IPS DF 6.9 (cell line): Measurements from ENCODE around the gene HEATR5A.
"Not testable (repeated sequence)": the region's sequence is repeated elsewhere in the genome, so short reads cannot be mapped to it uniquely, and the experiment has no call there.

Experiments used
- DNase-seq: peaks from one replicate; pipeline ENCODE4 v3.0.0-alpha.2; 2013; ENCODE audit warnings: low read depth, low spot score
- H3K27ac ChIP-seq: one replicate; pipeline ENCODE4 v1.5.1; 2013; ENCODE audit warnings: low read length, control low read depth
- H3K27me3 ChIP-seq: 2 replicates; pipeline ENCODE4 v1.6.1; 2013; ENCODE audit warnings: mild to moderate bottlenecking, low read length; ENCODE audit not compliant: control insufficient read depth, insufficient read depth
- H3K36me3 ChIP-seq: 2 replicates; pipeline ENCODE4 v1.6.1; 2013; ENCODE audit warnings: low read length; ENCODE audit not compliant: control insufficient read depth, insufficient read depth
- H3K4me1 ChIP-seq: 2 replicates; pipeline ENCODE4 v1.6.1; 2013; ENCODE audit warnings: low read length; ENCODE audit not compliant: control insufficient read depth, insufficient read depth
- H3K4me3 ChIP-seq: 2 replicates; pipeline ENCODE4 v1.5.1; 2013; ENCODE audit warnings: mild to moderate bottlenecking, low read length
- H3K9me3 ChIP-seq: 2 replicates; pipeline ENCODE4 v1.6.1; 2013; ENCODE audit warnings: low read length, inconsistent platforms; ENCODE audit not compliant: control insufficient read depth, insufficient read depth
- WGBS: extraction: QIAGEN DNeasy Blood & Tissue Kit; methylation state at CpG from one replicate; pipeline ENCODE4 v1.1.7; 2013; ENCODE audit warnings: mixed read lengths, missing lambda C conversion rate; ENCODE audit not compliant: insufficient read length, insufficient coverage; 5-methylcytosine and 5-hydroxymethylcytosine counted together

HEATR5A gene

GRCh38 chr14:31389946-31390345 is 30.4 kb downstream of the HEATR5A start:
- Histone ChIP-seq H3K4me3 (no peak overlapping the region), H3K27ac (no peak overlapping the region), H3K4me1 (no peaks in the 10 kb centered on the region), H3K9me3 (no peaks in the 10 kb centered on the region), H3K36me3 (no peaks in the 10 kb centered on the region; the same call in 1 of the 2 replicates), H3K27me3 (no peaks in the 10 kb centered on the region)
- no peak for DNase-seq
- WGBS, result no CpG with 5 or more reads among the region's 2 CpGs

- WGBS, result no CpG with 5 or more reads among the region's 5 CpGs
- no peak overlapping the region for H3K4me3 ChIP-seq
- H3K9me3 ChIP-seq, result no peaks in the 10 kb centered on the region
- H3K4me1 ChIP-seq, result no peaks in the 10 kb centered on the region
- H3K27me3 ChIP-seq, result no peaks in the 10 kb centered on the region
- DNase-seq, result no peak
- no peaks in the 10 kb centered on the region; the same call in 1 of the 2 replicates for H3K36me3 ChIP-seq
- H3K27ac ChIP-seq, result no peak overlapping the region
Observed at GRCh38 chr14:31388687-31389413, 31.5 kb downstream of the HEATR5A start.

DNA sequence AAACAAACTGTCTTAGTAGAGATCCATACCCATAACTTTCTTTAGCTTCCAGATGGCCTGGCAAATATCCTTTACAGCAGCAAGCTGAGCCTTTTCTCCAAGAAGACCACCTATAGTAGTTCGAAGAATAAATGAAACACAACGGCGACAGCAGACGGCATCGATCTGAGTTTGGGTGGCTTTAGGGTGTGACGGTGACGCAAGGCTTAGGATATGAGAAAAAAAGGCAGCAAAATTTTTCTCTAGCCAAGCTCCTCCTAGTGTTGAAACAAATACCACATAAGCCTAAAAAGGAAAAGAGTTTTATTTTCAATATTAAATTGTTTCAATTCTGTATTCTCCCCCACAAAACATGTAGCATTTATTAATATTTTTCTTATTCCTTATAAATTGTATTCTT is 33.3 kb downstream of the HEATR5A start:
- DNase-seq, result no peak
- Histone ChIP-seq H3K4me3 (no peak overlapping the region), H3K27me3 (no peaks in the 10 kb centered on the region), H3K4me1 (no peaks in the 10 kb centered on the region), H3K36me3 (no peaks in the 10 kb centered on the region; the same call in 1 of the 2 replicates), H3K27ac (no peak overlapping the region), H3K9me3 (no peaks in the 10 kb centered on the region)
- no CpG with 5 or more reads among the region's 7 CpGs for WGBS

GRCh38 chr14:31386271-31386670 is 34.1 kb downstream of the HEATR5A start:
- H3K27me3 ChIP-seq, result no peaks in the 10 kb centered on the region
- H3K36me3 ChIP-seq, result no peaks in the 10 kb centered on the region; the same call in 1 of the 2 replicates
- no CpG with 5 or more reads among the region's 5 CpGs for WGBS
- no peak for DNase-seq
- H3K4me1 ChIP-seq, result no peaks in the 10 kb centered on the region
- H3K9me3 ChIP-seq, result no peaks in the 10 kb centered on the region
- H3K27ac ChIP-seq, result no peak overlapping the region
- H3K4me3 ChIP-seq, result no peak overlapping the region

- Histone ChIP-seq H3K4me3 (no peak overlapping the region), H3K9me3 (no peaks in the 10 kb centered on the region), H3K27ac (no peak overlapping the region), H3K4me1 (no peaks in the 10 kb centered on the region), H3K36me3 (no peaks in the 10 kb centered on the region), H3K27me3 (no peaks in the 10 kb centered on the region)
- DNase-seq, result no peak
- 100% methylated on average over 1 of the region's 1 CpG for whole genome bisulfite sequencing
Observed at GRCh38 chr14:31382221-31382620, 38.1 kb downstream of the HEATR5A start.

- DNase-seq, result no peak
- Histone ChIP-seq H3K27ac (no peak overlapping the region), H3K27me3 (no peaks in the 10 kb centered on the region), H3K4me1 (no peaks in the 10 kb centered on the region), H3K9me3 (no peaks in the 10 kb centered on the region), H3K4me3 (no peak overlapping the region), H3K36me3 (no peaks in the 10 kb centered on the region)
- no CpG with 5 or more reads among the region's 3 CpGs for WGBS
Observed at GRCh38 chr14:31380106-31380505, 40.2 kb downstream of the HEATR5A start.

- WGBS, result no CpG with 5 or more reads among the region's 16 CpGs
Observed at GRCh38 chr14:31379125-31379947, 41.0 kb downstream of the HEATR5A start.

GRCh38 chr14:31377433-31377832 is 42.9 kb downstream of the HEATR5A start:
- H3K4me3 ChIP-seq, result no peak overlapping the region
- no peak overlapping the region for H3K27ac ChIP-seq
- no peaks in the 10 kb centered on the region for H3K36me3 ChIP-seq
- DNase-seq, result no peak
- no CpG with 5 or more reads among the region's 5 CpGs for WGBS
- H3K9me3 ChIP-seq, result no peaks in the 10 kb centered on the region
- H3K27me3 ChIP-seq, result no peaks in the 10 kb centered on the region
- H3K4me1 ChIP-seq, result no peaks in the 10 kb centered on the region

More at GRCh38 chr14:31379125-31379947, 41.0 kb downstream of the HEATR5A start:
- not testable (repeated sequence) for H3K36me3 ChIP-seq, H3K27me3 ChIP-seq, H3K4me3 ChIP-seq, DNase-seq, H3K27ac ChIP-seq, H3K9me3 ChIP-seq, H3K4me1 ChIP-seq

- Histone ChIP-seq H3K36me3 (no peaks in the 10 kb centered on the region), H3K27me3 (no peaks in the 10 kb centered on the region), H3K9me3 (no peaks in the 10 kb centered on the region), H3K27ac (no peak overlapping the region), H3K4me1 (no peaks in the 10 kb centered on the region), H3K4me3 (no peak overlapping the region)
- DNase-seq, result no peak
- WGBS, result no CpG with 5 or more reads among the region's 2 CpGs
Observed at GRCh38 chr14:31371646-31372045, 48.7 kb downstream of the HEATR5A start.

DNA sequence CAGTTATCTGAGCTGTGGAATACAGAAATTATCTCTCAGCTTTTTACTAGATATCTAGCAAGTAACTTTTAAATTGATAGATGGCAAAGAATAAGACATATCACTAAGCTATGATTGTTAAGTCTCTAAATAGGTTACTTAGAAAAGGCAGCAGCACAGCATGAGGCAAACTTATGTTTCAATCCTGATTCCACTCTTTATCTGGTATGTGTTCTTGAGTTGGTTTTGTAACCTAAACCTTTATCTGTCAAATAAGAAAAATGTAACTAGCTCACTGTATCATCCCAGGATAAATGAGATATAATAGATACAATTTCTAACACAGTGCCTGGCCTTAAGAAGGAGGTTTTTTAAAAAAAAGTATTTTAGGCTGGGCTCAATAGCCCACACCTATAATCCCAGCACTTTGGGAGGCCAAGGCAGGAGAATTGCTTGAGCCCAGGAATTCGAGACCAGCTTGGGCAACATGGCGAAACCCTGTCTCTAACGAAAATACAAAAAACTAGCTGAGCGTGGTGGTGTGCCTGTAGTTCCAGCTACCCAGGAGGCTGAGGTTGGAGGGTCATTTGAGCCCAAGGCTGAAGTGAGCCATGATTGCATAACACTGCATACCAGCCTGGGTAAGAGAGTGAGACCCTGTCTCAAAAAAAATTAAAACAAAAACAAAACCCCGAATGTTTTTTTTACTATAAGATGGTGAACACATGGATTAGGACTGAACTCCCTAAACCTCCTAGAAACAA is 56.8 kb downstream of the HEATR5A start:
- no CpG with 5 or more reads among the region's 5 CpGs for WGBS
- H3K9me3 ChIP-seq, result no peaks in the 10 kb centered on the region
- no peak overlapping the region for H3K27ac ChIP-seq
- no peaks in the 10 kb centered on the region for H3K27me3 ChIP-seq
- DNase-seq, result no peak
- no peak overlapping the region for H3K4me3 ChIP-seq
- no peaks in the 10 kb centered on the region; the same call in 1 of the 2 replicates for H3K4me1 ChIP-seq
- H3K36me3 ChIP-seq, result no peaks in the 10 kb centered on the region
